Stimulated activated CD8-positive, alpha-beta memory T cell treated with anti-CD3 and anti-CD28 coated beads, Interleukin-4, amount 100 ng/mL, for 1 hour (primary cell): Measurements from ENCODE around the gene SLC18B1.
A peak's percentile ranks its signal among the peaks of the same experiment; 100 is the strongest.
"Not testable (repeated sequence)": the region's sequence is repeated elsewhere in the genome, so short reads cannot be mapped to it uniquely, and the experiment has no call there.

Source experiments
- DNase-seq, 2 donors: peaks; one replicate each; pipeline ENCODE4 v3.0.0-alpha.2; 2020; ENCODE audit warnings: low read depth in 2 of 2, low spot score in 1 of 2

Gene SLC18B1

GRCh38 chr6:132800656-132801055 is 2.2 kb upstream of the SLC18B1 start:
- DNase-seq = no peak

GRCh38 chr6:132798869-132799538 is 567 bp upstream of the SLC18B1 start:
- DNase-seq = peak; percentile 14 to 53

GRCh38 chr6:132795461-132795860 is 3.0 kb downstream of the SLC18B1 start:
- DNase-seq = no peak

- DNase-seq = no peak
Measured at GRCh38 chr6:132792510-132792909, 5.9 kb downstream of the SLC18B1 start.

GRCh38 chr6:132790450-132790849 is 8.0 kb downstream of the SLC18B1 start:
- no peak for DNase-seq

GRCh38 chr6:132789396-132789776 is 9.1 kb downstream of the SLC18B1 start:
- DNase-seq = no peak

- DNase-seq = no peak
Measured at GRCh38 chr6:132788658-132789395, 9.6 kb downstream of the SLC18B1 start.

- DNase-seq = no peak
Measured at GRCh38 chr6:132785936-132786335, 12.5 kb downstream of the SLC18B1 start.

- DNase-seq = no peak
Measured at GRCh38 chr6:132780770-132781371, 17.6 kb downstream of the SLC18B1 start.

GRCh38 chr6:132777881-132778280 is 20.6 kb downstream of the SLC18B1 start:
- DNase-seq = not testable (repeated sequence)

GRCh38 chr6:132768051-132768517 is 30.4 kb downstream of the SLC18B1 start:
- no peak for DNase-seq

- no peak for DNase-seq
Measured at GRCh38 chr6:132765560-132765959, 32.9 kb downstream of the SLC18B1 start.

GRCh38 chr6:132764370-132764769 is 34.1 kb downstream of the SLC18B1 start:
- DNase-seq = no peak

- peak in 1 of 2 donors; percentile 10 for DNase-seq
Measured at GRCh38 chr6:132763269-132763668, 35.2 kb downstream of the SLC18B1 start.

- no peak for DNase-seq
Measured at GRCh38 chr6:132760256-132760655, 38.2 kb downstream of the SLC18B1 start.

- no peak for DNase-seq
Measured at GRCh38 chr6:132758689-132759088, 39.7 kb downstream of the SLC18B1 start.

- no peak for DNase-seq
Measured at GRCh38 chr6:132752255-132752654, 46.2 kb downstream of the SLC18B1 start.

- no peak for DNase-seq
Measured at GRCh38 chr6:132751828-132752227, 46.6 kb downstream of the SLC18B1 start.

GRCh38 chr6:132751306-132751705 is 47.1 kb downstream of the SLC18B1 start:
- DNase-seq = no peak

- no peak for DNase-seq
Measured at GRCh38 chr6:132750455-132751248, 47.8 kb downstream of the SLC18B1 start.

GRCh38 chr6:132749111-132749510 is 49.3 kb downstream of the SLC18B1 start:
- DNase-seq = no peak
